Measurements from ENCODE around the gene USP37.

GRCh38 chr2:218482651-218483050 lies 85.5 kb downstream of the USP37 start:
- TF ChIP-seq, protein P1, sequence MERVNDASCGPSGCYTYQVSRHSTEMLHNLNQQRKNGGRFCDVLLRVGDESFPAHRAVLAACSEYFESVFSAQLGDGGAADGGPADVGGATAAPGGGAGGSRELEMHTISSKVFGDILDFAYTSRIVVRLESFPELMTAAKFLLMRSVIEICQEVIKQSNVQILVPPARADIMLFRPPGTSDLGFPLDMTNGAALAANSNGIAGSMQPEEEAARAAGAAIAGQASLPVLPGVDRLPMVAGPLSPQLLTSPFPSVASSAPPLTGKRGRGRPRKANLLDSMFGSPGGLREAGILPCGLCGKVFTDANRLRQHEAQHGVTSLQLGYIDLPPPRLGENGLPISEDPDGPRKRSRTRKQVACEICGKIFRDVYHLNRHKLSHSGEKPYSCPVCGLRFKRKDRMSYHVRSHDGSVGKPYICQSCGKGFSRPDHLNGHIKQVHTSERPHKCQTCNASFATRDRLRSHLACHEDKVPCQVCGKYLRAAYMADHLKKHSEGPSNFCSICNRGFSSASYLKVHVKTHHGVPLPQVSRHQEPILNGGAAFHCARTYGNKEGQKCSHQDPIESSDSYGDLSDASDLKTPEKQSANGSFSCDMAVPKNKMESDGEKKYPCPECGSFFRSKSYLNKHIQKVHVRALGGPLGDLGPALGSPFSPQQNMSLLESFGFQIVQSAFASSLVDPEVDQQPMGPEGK (CRISPR knock-in tag; IDR thresholded peaks at IDR 0.05; ENCODE audit: borderline replicate concordance), result no peak
- TF ChIP-seq ZFP30 (CRISPR knock-in tag; IDR thresholded peaks at IDR 0.05), result no peak
- no peak for TF ChIP-seq ARNTL (CRISPR knock-in tag; IDR thresholded peaks at IDR 0.05; ENCODE audit: borderline replicate concordance, low read depth)
- TF ChIP-seq RARB (CRISPR knock-in tag; IDR thresholded peaks at IDR 0.05), result no peak
- no peak for TF ChIP-seq CSRNP3 (CRISPR knock-in tag; IDR thresholded peaks at IDR 0.05)
- no peak for TF ChIP-seq CREB5 (CRISPR knock-in tag; IDR thresholded peaks at IDR 0.05; ENCODE audit: low read depth)
- no peak for TF ChIP-seq ISL1 (CRISPR knock-in tag; IDR thresholded peaks at IDR 0.05)
- no peak for TF ChIP-seq GLIS3 (CRISPR knock-in tag; IDR thresholded peaks at IDR 0.05)
- no peak for TF ChIP-seq ZC3H10 (CRISPR knock-in tag; IDR thresholded peaks at IDR 0.05)
- TF ChIP-seq CSDC2 (CRISPR knock-in tag; IDR thresholded peaks at IDR 0.05), result no peak
- no peak for TF ChIP-seq ZFP3 (CRISPR knock-in tag; IDR thresholded peaks at IDR 0.05)
- TF ChIP-seq ZNF565 (CRISPR knock-in tag; conservative IDR thresholded peaks at IDR 0.05; ENCODE audit: low read depth), result no peak
- no peak for TF ChIP-seq ESRRG (CRISPR knock-in tag; IDR thresholded peaks at IDR 0.05)
- TF ChIP-seq, protein P2, sequence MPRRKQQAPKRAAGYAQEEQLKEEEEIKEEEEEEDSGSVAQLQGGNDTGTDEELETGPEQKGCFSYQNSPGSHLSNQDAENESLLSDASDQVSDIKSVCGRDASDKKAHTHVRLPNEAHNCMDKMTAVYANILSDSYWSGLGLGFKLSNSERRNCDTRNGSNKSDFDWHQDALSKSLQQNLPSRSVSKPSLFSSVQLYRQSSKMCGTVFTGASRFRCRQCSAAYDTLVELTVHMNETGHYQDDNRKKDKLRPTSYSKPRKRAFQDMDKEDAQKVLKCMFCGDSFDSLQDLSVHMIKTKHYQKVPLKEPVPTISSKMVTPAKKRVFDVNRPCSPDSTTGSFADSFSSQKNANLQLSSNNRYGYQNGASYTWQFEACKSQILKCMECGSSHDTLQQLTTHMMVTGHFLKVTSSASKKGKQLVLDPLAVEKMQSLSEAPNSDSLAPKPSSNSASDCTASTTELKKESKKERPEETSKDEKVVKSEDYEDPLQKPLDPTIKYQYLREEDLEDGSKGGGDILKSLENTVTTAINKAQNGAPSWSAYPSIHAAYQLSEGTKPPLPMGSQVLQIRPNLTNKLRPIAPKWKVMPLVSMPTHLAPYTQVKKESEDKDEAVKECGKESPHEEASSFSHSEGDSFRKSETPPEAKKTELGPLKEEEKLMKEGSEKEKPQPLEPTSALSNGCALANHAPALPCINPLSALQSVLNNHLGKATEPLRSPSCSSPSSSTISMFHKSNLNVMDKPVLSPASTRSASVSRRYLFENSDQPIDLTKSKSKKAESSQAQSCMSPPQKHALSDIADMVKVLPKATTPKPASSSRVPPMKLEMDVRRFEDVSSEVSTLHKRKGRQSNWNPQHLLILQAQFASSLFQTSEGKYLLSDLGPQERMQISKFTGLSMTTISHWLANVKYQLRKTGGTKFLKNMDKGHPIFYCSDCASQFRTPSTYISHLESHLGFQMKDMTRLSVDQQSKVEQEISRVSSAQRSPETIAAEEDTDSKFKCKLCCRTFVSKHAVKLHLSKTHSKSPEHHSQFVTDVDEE (CRISPR knock-in tag; IDR thresholded peaks at IDR 0.05), result no peak

All from SK-N-SH treated with all-trans-retinoic acid at 6 μM for 48 hours (cell line).